GM23338 (cell line): ENCODE data around the gene PCDHGA9. TPM values are rescaled to one million over a fixed set of nuclear protein-coding genes. Genes with fewer than 3 reads are reported as not detected.

Source experiments
- ATAC-seq: fragments of 200-7000 bp; cut with Tn5 transposase; 3 replicates; pipeline ENCODE4 v1.9.1; 2020
- DNase-seq: peaks from one replicate; pipeline ENCODE4 v3.0.0-alpha.2; 2015; ENCODE audit warnings: low spot score
- H2AFZ ChIP-seq: fragments of 200-600 bp; sonication (generic); 2 replicates; pipeline ENCODE4 v1.8.0; 2016; ENCODE audit warnings: antibody characterized with exemption, mild to moderate bottlenecking, moderate library complexity
- H3F3A ChIP-seq: fragments of 200-600 bp; sonication (generic); replicated peaks from 2 replicates; pipeline ENCODE4 v1.8.0; 2017; ENCODE audit warnings: antibody characterized with exemption, mixed run types, low read depth
- H3K27ac ChIP-seq: fragments of 200-600 bp; sonication (generic); 2 replicates; pipeline ENCODE4 v1.6.1; 2016; ENCODE audit warnings: low read depth
- H3K27me3 ChIP-seq: fragments of 200-600 bp; sonication (generic); 2 replicates; pipeline ENCODE4 v1.8.0; 2016; ENCODE audit warnings: mild to moderate bottlenecking, mixed run types, moderate library complexity; ENCODE audit not compliant: insufficient read depth
- H3K36me3 ChIP-seq: fragments of 200-600 bp; sonication (generic); 2 replicates; pipeline ENCODE4 v1.8.0; 2016; ENCODE audit warnings: mild to moderate bottlenecking; ENCODE audit not compliant: insufficient read depth
- H3K4me1 ChIP-seq: fragments of 200-600 bp; sonication (generic); 2 replicates; pipeline ENCODE4 v1.8.0; 2016; ENCODE audit warnings: mild to moderate bottlenecking, moderate library complexity; ENCODE audit not compliant: insufficient read depth
- H3K4me2 ChIP-seq: fragments of 200-600 bp; sonication (generic); 2 replicates; pipeline ENCODE4 v1.7.1; 2017; ENCODE audit warnings: mixed run types
- H3K4me3 ChIP-seq: fragments of 200-600 bp; sonication (generic); 2 replicates; pipeline ENCODE4 v1.6.1; 2016; ENCODE audit warnings: mixed run types
- H3K79me2 ChIP-seq: fragments of 200-600 bp; sonication (generic); replicated peaks from 2 replicates; pipeline ENCODE4 v1.8.0; 2017; ENCODE audit warnings: mild to moderate bottlenecking; ENCODE audit not compliant: insufficient read depth
- H3K9me2 ChIP-seq: fragments of 200-600 bp; sonication (generic); 2 replicates; pipeline ENCODE4 v1.8.0; 2017; ENCODE audit not compliant: insufficient read depth
- H4K20me1 ChIP-seq: fragments of 200-600 bp; sonication (generic); replicated peaks from 2 replicates; pipeline ENCODE4 v1.8.0; 2017; ENCODE audit warnings: mild to moderate bottlenecking; ENCODE audit not compliant: insufficient read depth
- H3K27ac Mint-ChIP-seq: 2 replicates; pipeline ENCODE4 v1.8.0; 2020; ENCODE audit warnings: inconsistent platforms, mild to moderate bottlenecking, moderate library complexity, mixed read lengths
- H3K27me3 Mint-ChIP-seq: 3 replicates; pipeline ENCODE4 v1.8.0; 2022; ENCODE audit warnings: low read depth, mild to moderate bottlenecking, moderate library complexity, mixed read lengths, inconsistent platforms; ENCODE audit not compliant: insufficient read depth, poor library complexity
- H3K36me3 Mint-ChIP-seq: 3 replicates; pipeline ENCODE4 v1.8.0; 2021; ENCODE audit warnings: low read depth, mild to moderate bottlenecking, inconsistent platforms, moderate library complexity, mixed read lengths
- H3K4me1 Mint-ChIP-seq: 3 replicates; pipeline ENCODE4 v1.8.0; 2020; ENCODE audit warnings: mild to moderate bottlenecking, inconsistent platforms, mixed read lengths
- H3K4me3 Mint-ChIP-seq: 3 replicates; pipeline ENCODE4 v1.8.0; 2021; ENCODE audit warnings: moderate library complexity, mild to moderate bottlenecking, inconsistent platforms, mixed read lengths
- H3K9me3 Mint-ChIP-seq: 3 replicates; pipeline ENCODE4 v1.8.0; 2020; ENCODE audit warnings: moderate library complexity, mild to moderate bottlenecking, inconsistent platforms, mixed read lengths
- EZH2 ChIP-seq: fragments of 200-600 bp; sonication (generic); IDR thresholded peaks from one replicate; pipeline ENCODE4 v1.8.0; 2017; ENCODE audit warnings: antibody characterized with exemption, mild to moderate bottlenecking, low read depth; ENCODE audit not compliant: unreplicated experiment
- NANOG ChIP-seq: IDR thresholded peaks from 2 replicates; pipeline ENCODE4 v1.6.1; 2016; ENCODE audit warnings: antibody characterized with exemption, borderline replicate concordance
- REST ChIP-seq: IDR thresholded peaks from one replicate; pipeline ENCODE4 v1.6.1; 2018; ENCODE audit warnings: antibody characterized with exemption; ENCODE audit not compliant: unreplicated experiment
- STAT1 ChIP-seq: IDR thresholded peaks from one replicate; pipeline ENCODE4 v1.6.1; 2016; ENCODE audit warnings: antibody characterized with exemption; ENCODE audit not compliant: unreplicated experiment
- ZNF462 ChIP-seq: fragments of 250-450 bp; sonication (Bioruptor Pico); IDR thresholded peaks from 2 replicates; pipeline ENCODE4 v1.5.0; 2020; ENCODE audit warnings: mild to moderate bottlenecking, moderate library complexity
- polyA plus RNA-seq: library from polyadenylated mRNA; unstranded; fragments of >200 nt; fragmentation: Nextera tagmentation; extraction: Ambion mirVana; gene quantifications from 2 replicates; pipeline ENCODE4 v1.2.1, GENCODE V29; 2016
- total RNA-seq: library from RNA; depleted of rRNA; stranded (reverse); fragments of >200 nt; shearing (Covaris generic); gene quantifications from 2 replicates; pipeline ENCODE4 v1.2.3, GENCODE V29; 2014
- TF ChIP-seq, protein P1 (sequence below): IDR thresholded peaks from 2 replicates; pipeline ENCODE4 v1.6.1; 2016; ENCODE audit warnings: antibody characterized with exemption

The PCDHGA9 gene
- total and polyA plus RNA-seq, 2 experiments from 2014 or later, result 0.50 to 5.5 TPM

GRCh38 chr5:141440341-141440740 lies 37.8 kb downstream of the PCDHGA9 start (continued):
- TF ChIP-seq ZNF462 (CRISPR knock-in tag) (no peak), NANOG (no peak)

DNA sequence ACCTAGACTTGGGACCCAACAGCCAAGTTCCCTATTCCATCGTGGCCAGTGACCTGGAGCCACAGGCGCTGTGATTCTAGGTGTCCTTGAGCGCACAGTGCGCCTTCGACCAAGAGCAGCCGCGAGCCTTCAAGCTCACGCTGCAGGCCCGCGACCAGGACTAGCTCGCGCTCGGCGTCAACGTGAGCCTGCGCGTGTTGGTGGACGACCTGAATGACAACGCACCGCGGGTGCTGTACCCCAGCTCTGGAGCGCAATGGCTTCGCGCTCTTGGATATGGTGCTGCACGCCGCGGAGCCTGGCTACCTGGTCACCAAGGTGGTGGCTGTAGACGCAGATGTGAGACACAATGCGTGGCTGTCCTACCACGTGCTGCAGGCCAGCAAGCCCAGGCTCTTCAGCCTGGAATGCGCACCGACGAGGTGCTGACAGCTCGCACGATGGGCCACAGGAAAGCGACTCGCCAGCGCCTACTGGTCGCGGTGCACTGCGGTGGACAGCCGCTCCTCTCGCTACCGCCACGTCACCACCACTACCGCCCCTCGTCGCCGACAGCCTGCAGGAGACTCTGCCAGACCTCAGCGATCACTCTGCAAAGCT lies 39.1 kb downstream of the PCDHGA9 start:
- H4K20me1 ChIP-seq, result no peaks in the 10 kb centered on the region; the same call in 1 of the 2 replicates
- peaks cover 14% of the 10 kb centered on the region for H3K36me3 Mint-ChIP-seq
- no peak overlapping the region for H2AFZ ChIP-seq
- H3F3A ChIP-seq, result no peaks in the 10 kb centered on the region
- H3K36me3 ChIP-seq, result no peaks in the 10 kb centered on the region
- H3K27ac ChIP-seq, result no peak overlapping the region
- H3K79me2 ChIP-seq, result no peaks in the 10 kb centered on the region
- no peak overlapping the region for H3K4me3 ChIP-seq
- no peaks in the 10 kb centered on the region for H3K9me2 ChIP-seq
- no peaks in the 10 kb centered on the region for H3K27me3 ChIP-seq
- H3K4me1 ChIP-seq, result peaks cover 10% of the 10 kb centered on the region
- no peak overlapping the region for H3K4me2 ChIP-seq
- ATAC-seq (no peak), DNase-seq (no peak)
- H3K4me3 Mint-ChIP-seq, result no peak overlapping the region
- peaks cover 12% of the 10 kb centered on the region; the same call in 1 of the 3 replicates for H3K9me3 Mint-ChIP-seq
- H3K27ac Mint-ChIP-seq, result no peak overlapping the region
- H3K27me3 Mint-ChIP-seq, result no peaks in the 10 kb centered on the region
- H3K4me1 Mint-ChIP-seq, result peaks cover 9% of the 10 kb centered on the region
- TF ChIP-seq STAT1, result no peak
- TF ChIP-seq EZH2, result no peak
- no peak for TF ChIP-seq REST
- TF ChIP-seq, protein P1, sequence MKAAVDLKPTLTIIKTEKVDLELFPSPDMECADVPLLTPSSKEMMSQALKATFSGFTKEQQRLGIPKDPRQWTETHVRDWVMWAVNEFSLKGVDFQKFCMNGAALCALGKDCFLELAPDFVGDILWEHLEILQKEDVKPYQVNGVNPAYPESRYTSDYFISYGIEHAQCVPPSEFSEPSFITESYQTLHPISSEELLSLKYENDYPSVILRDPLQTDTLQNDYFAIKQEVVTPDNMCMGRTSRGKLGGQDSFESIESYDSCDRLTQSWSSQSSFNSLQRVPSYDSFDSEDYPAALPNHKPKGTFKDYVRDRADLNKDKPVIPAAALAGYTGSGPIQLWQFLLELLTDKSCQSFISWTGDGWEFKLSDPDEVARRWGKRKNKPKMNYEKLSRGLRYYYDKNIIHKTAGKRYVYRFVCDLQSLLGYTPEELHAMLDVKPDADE, result no peak
